ENCODE data around the gene CISH. TPM values are rescaled to one million over a fixed set of nuclear protein-coding genes. Genes with fewer than 3 reads are reported as not detected.
A peak's percentile ranks its signal among the peaks of the same experiment; 100 is the strongest.

The CISH gene
- total and polyA plus RNA-seq, 2 of the 4 experiments (the other 2 are of a cell fraction) = 0.90 to 4.0 TPM

- TF ChIP-seq CEBPB (IDR thresholded peaks at IDR 0.05; ENCODE audit: low read depth, low read length) (no peak), RCOR1 (IDR thresholded peaks at IDR 0.05; ENCODE audit: insufficient replicate concordance, low read length) (no peak), ELK1 (IDR thresholded peaks at IDR 0.05; ENCODE audit: borderline replicate concordance, low read depth, low read length) (no peak), MXI1 (IDR thresholded peaks at IDR 0.05; ENCODE audit: borderline replicate concordance, low read depth, low read length) (no peak)
- Histone ChIP-seq H3K56ac (ENCODE audit: extremely low read depth, insufficient read depth, low read length) (no peak overlapping the region), H3K9me3 (ENCODE audit: control insufficient read depth, insufficient read depth, low read length) (no peaks in the 10 kb centered on the region), H2AK5ac (ENCODE audit: low read depth, low read length) (peak overlapping the region; percentile 13; the same call in 1 of the 2 replicates), H3K9ac (ENCODE audit: low read depth, low read length) (no peak overlapping the region), H2BK120ac (ENCODE audit: low read depth, low read length) (no peak overlapping the region), H4K8ac (ENCODE audit: low read depth in 2 of 2, low read length in 2 of 2) (no peak overlapping the region), H3K23ac (ENCODE audit: low read depth, low read length) (no peak overlapping the region), H2BK15ac (ENCODE audit: low read depth, low read length) (no peak overlapping the region), H3K14ac (replicated peaks; ENCODE audit: low read depth, low read length) (no peak overlapping the region), H2AFZ (replicated peaks; ENCODE audit: low read length, poor library complexity) (peak overlapping the region; percentile 43), H3K4me3 (ENCODE audit: insufficient read depth, low read depth, low read length) (no peak overlapping the region), H3K4ac (ENCODE audit: low read depth, low read length) (no peak overlapping the region; the same call in 1 of the 2 replicates), H4K20me1 (ENCODE audit: insufficient read depth, low read length) (no peaks in the 10 kb centered on the region), H3K4me1 (ENCODE audit: control insufficient read depth, insufficient read depth, low read length) (peaks cover 22% of the 10 kb centered on the region), H3K27ac (ENCODE audit: insufficient read depth, low read length) (no peak overlapping the region), H3K4me2 (ENCODE audit: low read depth, low read length) (no peak overlapping the region), H3K36me3 (ENCODE audit: control insufficient read depth, insufficient read depth, low read length) (peaks cover under 1% of the 10 kb centered on the region; the same call in 1 of the 2 replicates), H3K27me3 (ENCODE audit: control insufficient read depth, insufficient read depth, low read length) (no peaks in the 10 kb centered on the region), H3K79me1 (ENCODE audit: low read depth in 1 of 2, low read length in 2 of 2) (peaks cover 0 to 4% of the 10 kb centered on the region in 2 experiments; a peak in 1 of 4 replicates), H2BK20ac (ENCODE audit: low read depth, low read length) (no peak overlapping the region), H3K18ac (ENCODE audit: low read depth, low read length) (no peak overlapping the region), H3K9me1 (ENCODE audit: insufficient read depth, low read length) (peaks cover 23% of the 10 kb centered on the region), H4K5ac (ENCODE audit: low read depth, low read length) (no peak overlapping the region), H2AK9ac (replicated peaks; ENCODE audit: low read depth, low read length, poor library complexity) (no peak overlapping the region), H4K91ac (ENCODE audit: insufficient read depth, low read depth, low read length) (no peak overlapping the region), H2BK5ac (ENCODE audit: low read depth, low read length, poor library complexity, severe bottlenecking) (no peak overlapping the region)
- 83% methylated on average over 1 of the region's 6 CpGs; no CpG with 5 or more reads in 1 of the 2 experiments for WGBS, 2 experiments (ENCODE audit: extremely low coverage in 2 of 2, insufficient read length in 1 of 2)
- POLR2A ChIA-PET (ENCODE audit: unreplicated experiment) = no interaction called here
- intact Hi-C loops (cut with micrococcal nuclease) = no loop called here
- DNase-seq = no peak
- in situ Hi-C loops (cut with MboI; ENCODE audit: low sequenced_read_pairs) = no loop called here
- ATAC-seq (ENCODE audit: low read depth) = no peak
- no TSS peak for BruUV-seq (replicated peaks)
- dilution Hi-C loops (cut with HindIII; ENCODE audit: low sequenced_read_pairs, unreplicated experiment) = no loop called here
- CTCF ChIA-PET = no interaction called here
Observed at GRCh38 chr3:50599115-50599715, 12.4 kb downstream of the CISH start.
